ENCODE measurements around the gene TTC32.

TTC32 gene

DNA sequence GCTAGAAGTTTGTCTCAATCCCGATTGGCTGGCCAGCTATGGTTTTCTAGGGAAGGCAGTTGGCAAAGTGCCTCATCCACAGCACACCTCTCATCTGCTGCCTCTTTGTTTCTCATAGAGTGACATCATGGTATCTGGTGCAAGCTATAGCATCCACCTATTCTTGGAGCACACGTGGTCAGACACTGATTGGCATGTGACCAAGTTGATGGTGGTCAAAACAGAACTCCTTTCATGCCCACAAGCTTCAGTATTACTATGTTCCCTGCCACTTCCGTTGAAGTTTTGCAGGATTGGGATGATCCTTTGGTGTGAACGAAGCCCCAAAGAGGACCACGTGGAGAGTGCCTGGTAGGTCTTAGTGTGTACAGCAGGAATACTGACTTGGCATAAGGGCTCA lies 28.8 kb downstream of the TTC32 start:
- no peak for DNase-seq

GRCh38 chr2:19872302-19872701 lies 29.5 kb downstream of the TTC32 start:
- DNase-seq = no peak

GRCh38 chr2:19871836-19872235 lies 29.9 kb downstream of the TTC32 start:
- no peak for DNase-seq

DNA sequence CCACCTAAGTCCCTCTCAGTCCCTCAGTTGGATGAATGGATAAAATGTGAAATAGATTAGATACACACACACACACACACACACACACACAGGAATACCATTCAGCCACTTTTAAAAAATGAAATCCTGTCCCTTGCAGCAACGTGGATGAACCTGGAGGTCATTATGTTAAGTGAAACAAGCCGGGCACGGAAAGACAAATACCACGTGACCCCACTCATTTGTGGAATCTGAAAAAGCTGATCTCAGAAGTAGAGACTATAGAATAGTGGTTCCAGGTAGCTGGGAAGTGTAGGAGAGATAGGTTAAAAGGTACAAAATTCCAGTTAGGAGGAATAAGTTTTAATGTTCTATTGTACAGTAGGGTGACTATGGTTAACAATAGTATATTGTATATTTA lies 31.0 kb downstream of the TTC32 start:
- no peak for DNase-seq

DNA sequence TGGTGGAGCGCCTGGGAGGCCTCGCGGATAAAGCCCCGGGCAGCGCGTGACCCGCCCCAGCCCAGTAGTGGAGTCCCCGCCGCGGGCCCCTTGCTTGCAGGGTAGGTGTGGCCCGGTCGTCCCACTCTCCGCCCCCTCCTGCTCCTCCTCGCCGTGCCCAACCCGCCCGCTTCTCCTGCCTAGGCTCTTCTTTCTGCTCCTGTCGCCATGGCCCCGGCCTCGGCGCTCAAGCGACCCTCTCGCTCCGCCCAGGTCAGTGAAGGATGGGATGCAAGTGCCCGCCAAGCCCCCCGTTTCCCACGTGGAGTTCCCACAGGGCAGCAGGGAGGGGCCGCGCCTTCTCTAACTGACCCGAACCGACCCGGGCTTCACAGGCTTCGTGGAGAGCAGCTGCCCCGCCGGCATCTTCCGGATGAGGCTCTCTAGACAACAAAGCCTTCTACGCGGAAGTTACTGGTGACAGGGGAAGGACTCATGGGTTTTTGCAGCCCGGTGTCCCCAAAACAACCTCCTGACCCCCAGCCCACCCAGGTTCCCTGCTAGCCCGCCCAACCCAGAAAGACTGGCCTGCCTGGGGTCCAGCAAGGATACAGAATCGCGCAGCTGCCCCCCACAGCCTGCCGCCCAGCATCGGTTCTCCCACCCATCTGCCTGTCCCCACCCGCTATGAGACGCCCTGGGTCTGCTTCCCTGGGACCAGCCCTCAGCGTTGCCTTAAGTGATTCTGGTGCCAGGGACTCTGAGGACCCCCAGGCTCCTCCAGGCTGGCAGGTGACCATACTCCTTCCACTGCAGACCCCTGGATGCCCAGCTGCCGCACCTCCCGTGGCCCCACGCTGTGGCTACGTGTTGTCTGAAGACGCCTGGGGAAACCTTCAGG lies 32.8 kb downstream of the TTC32 start:
- no peak for DNase-seq

DNA sequence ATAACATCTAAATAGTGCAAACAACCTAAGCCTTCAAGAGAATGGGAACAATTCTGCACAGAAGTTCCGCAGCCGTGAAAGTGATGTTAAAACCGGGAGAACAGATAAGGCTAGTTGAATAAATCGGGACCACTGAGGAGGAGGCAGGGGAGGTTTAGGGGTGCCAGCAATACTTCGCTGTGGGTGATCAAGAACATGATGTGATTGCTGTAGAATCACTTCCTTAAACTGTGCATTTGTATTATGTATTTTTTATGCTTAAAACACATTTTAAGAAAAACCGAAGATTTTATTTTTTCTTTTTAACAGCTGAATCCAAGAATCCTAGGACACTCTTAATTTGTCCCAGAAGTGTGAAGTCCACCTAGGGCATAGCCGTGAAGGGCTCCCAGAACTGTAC lies 33.6 kb downstream of the TTC32 start:
- no peak for DNase-seq

- DNase-seq = no peak
Observed at GRCh38 chr2:19866771-19867170, 35.0 kb downstream of the TTC32 start.

- DNase-seq = no peak
Observed at GRCh38 chr2:19865151-19865550, 36.6 kb downstream of the TTC32 start.

DNA sequence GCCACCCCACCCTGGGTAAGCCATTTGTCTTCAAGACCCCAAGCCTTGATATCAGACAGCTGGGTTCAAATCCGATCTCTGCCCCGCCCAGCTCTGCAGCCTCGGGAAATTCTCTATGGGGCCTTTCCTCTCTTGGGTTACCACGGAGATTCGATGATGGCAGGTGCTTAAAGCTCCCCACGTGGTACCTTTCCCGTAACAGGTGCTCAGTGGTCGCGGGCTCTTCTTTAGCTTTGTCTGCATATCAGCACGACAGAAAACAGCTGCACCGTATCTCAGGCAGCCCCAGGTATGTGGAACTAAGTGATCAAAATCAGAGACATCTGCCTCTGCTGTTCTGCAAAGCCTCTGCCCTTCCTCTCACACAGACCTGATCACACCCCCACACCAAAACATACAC lies 37.4 kb downstream of the TTC32 start:
- no peak for DNase-seq

GRCh38 chr2:19863303-19864041 lies 38.3 kb downstream of the TTC32 start:
- peak; percentile 84 for DNase-seq

GRCh38 chr2:19861813-19862212 lies 40.0 kb downstream of the TTC32 start:
- no peak for DNase-seq

- no peak for DNase-seq
Observed at GRCh38 chr2:19860022-19860421, 41.8 kb downstream of the TTC32 start.

DNA sequence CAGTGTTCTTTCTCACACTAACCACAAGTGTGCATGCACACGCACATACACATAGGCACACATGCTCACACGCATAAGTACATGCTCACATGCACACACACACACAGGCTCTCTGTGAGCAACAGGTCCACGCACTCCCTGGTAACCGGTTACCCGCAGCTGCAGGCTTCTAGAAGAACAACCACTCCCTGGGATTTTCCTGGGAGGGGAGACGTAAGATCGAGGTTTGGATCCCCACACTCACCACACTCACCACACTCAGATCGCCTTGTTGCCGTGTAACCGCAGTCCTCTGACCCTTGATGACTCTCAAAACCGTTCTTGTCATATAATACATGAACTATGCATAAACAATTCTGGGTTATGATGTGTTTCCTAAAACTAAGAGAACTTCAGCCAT lies 42.2 kb downstream of the TTC32 start:
- DNase-seq = no peak

- DNase-seq = no peak
Observed at GRCh38 chr2:19857806-19858205, 44.0 kb downstream of the TTC32 start.

DNA sequence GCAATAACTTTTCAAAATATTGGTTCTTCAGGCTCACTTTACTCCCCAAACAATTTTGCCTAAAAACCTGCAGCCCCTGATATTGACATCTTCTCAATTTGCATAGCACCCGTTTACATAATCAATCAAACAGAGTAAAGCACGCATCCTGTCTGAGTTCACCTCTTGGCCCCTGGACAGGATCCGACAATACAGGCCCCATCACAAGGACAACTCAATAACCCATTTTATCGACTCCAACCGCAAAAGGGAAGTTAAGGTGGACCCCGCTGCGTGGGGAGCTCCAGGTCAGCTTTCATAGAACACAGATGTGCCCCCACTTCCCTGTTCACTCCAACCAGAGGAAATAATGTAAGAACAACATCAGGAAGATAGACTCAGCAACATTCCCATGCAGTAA lies 44.7 kb downstream of the TTC32 start:
- DNase-seq = no peak

GRCh38 chr2:19855542-19856431 lies 46.0 kb downstream of the TTC32 start:
- no peak for DNase-seq

- no peak for DNase-seq
Observed at GRCh38 chr2:19854596-19855541, 46.9 kb downstream of the TTC32 start.

DNA sequence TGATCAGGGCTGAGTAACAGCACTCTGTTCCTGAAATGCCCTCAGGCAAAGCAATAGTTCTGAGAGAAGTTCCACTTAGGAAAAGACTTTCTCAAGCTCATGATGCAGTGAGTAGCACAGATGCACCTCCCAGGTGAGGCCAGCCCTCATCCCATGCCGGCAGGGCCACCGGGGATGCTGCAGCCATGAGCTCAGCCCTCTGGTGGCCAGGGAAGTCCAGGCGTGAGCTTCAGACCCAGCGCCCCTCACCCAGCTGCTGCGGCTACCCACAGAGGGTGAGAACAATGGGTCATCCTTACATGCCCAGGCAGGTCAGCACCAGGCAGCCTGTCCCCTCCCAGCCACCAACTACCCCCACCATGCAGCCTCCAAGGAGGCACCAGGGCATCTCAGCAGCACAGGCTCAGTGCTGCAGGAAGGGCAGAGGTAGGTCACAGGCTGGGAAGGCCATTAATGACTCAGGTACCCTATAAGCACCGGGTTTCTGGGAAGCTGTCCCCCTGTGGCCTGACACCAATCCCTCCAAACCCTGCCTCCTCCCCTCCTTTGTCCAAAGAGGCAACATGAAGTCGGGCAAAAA lies 50.6 kb downstream of the TTC32 start:
- DNase-seq = no peak

DNA sequence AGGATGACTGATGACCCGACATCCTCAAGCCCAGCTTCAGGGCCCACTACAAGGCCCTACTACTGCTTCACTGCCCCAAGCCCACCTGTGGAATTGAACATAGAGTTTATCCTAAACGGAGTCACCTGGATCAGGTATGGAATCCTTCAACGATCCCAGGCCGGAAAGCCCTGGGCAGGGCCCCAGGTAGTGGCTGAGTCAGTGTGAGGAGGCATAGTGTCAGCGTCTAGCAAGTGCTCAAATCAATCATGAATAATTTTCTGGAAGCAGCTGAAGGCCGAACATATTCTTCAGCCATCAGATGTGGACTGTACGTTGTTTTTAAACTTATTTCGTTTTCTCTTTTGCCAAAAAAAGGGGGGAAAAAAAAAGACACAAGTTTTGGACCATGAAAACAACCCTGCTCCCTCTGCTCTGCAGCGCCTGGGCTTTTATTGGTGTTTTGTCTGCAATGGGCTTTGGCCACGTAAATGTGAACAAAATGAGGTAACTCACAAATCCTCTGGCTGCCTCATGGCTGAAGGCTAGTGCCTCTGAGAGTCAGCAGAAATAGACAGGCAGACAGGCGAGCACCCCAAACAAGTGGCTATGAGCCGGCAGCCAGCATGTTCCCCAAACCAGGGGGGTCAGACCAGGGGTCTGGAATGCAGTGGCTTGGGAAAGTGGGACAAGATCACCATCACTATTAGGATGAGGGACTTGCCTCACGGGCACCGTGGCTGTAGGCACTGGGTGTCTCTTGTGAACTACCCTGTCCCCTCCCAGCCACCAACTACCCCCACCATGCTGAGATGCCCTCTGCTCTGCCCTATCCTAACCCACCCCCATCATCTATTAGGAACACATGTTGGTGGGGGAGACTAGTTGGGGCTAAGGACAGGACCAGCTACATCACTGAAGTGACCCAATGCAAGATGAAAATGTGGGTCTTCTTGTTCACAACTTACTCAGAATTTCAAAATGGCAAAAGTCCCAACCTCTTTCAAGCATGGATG lies 51.4 kb downstream of the TTC32 start:
- DNase-seq = no peak

DNA sequence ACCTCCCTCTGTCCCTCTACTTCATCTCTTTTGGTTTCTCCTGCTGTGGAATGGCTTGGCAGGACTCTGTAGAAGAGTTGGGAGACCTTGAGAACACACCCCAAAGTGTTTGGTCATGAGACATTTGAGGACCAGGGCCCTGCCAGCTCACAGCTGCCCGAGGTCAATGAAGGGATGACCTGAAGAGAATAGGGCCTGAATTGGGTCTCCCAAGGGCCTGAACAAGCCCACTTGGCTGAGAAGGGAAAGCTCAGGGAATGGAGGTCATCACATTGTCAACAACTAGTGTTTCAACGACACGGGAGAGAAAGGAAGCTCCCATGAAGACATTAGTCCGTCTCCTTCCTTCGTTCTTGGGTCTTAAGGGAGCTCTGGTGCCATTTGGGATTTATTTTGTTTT lies 52.8 kb downstream of the TTC32 start:
- no peak for DNase-seq
